SK-N-SH (cell line): ENCODE measurements around the gene PUSL1. TPM values are rescaled to one million over a fixed set of nuclear protein-coding genes. Genes with fewer than 3 reads are reported as not detected.

Source experiments
- CTCF ChIA-PET: fragments of 300-600, 350-600 bp; formaldehyde crosslinking; extraction: SDS; loops from one replicate; lab custom pipeline; 2021; lab: Yijun Ruan, JAX
- POLR2A ChIA-PET: fragments of 350-600 bp; sonication (Branson Sonifier 250); formaldehyde crosslinking; extraction: SDS; loops from one replicate; lab custom pipeline; 2020; ENCODE audit warnings: antibody characterized with exemption, inconsistent platforms; lab: Yijun Ruan, JAX
- DNase-seq: peaks from one replicate; pipeline ENCODE4 v3.0.0; 2012
- H2AFZ ChIP-seq: fragments of 200-600 bp; sonication (generic); 2 replicates; pipeline ENCODE4 v1.8.1; 2016; ENCODE audit warnings: antibody characterized with exemption, mild to moderate bottlenecking, low read depth
- H3F3A ChIP-seq: fragments of 200-600 bp; sonication (generic); replicated peaks from 2 replicates; pipeline ENCODE3; 2016; ENCODE audit warnings: antibody characterized with exemption, mild to moderate bottlenecking; ENCODE audit not compliant: insufficient read depth
- H3K27ac ChIP-seq, 2 experiments: fragments of 200-500 bp in 1 of 2; fragments of 200-600 bp in 1 of 2; sonication (Bioruptor generic) in 1 of 2; sonication (generic), shearing (Covaris generic) in 1 of 2; 2 replicates each; pipeline versions ENCODE4 v1.5.1 to v1.6.1; 2014 to 2016; ENCODE audit warnings: low read depth in 2 of 2, inconsistent platforms in 1 of 2, low read length in 1 of 2, mild to moderate bottlenecking in 1 of 2, mixed read lengths in 1 of 2
- H3K27me3 ChIP-seq: fragments of 200-600 bp; sonication (generic), shearing (Covaris generic); 2 replicates; pipeline ENCODE4 v1.6.1; 2016; ENCODE audit warnings: mixed run types; ENCODE audit not compliant: insufficient read depth
- H3K36me3 ChIP-seq, 2 experiments: fragments of 200-500 bp in 1 of 2; fragments of 200-600 bp in 1 of 2; sonication (Bioruptor generic) in 1 of 2; sonication (generic) in 1 of 2; replicated peaks in 1 of 2; 2 replicates each; pipeline versions ENCODE3 to v1.5.1; 2014 to 2016; ENCODE audit warnings: low read length in 1 of 2, mild to moderate bottlenecking in 1 of 2; ENCODE audit not compliant: insufficient read depth in 2 of 2, control insufficient read depth in 1 of 2
- H3K4me1 ChIP-seq, 2 experiments: fragments of 200-500 bp in 1 of 2; fragments of 200-600 bp in 1 of 2; sonication (Bioruptor generic) in 1 of 2; sonication (generic), shearing (Covaris generic) in 1 of 2; 2 replicates each; pipeline versions ENCODE4 v1.5.1 to v1.6.1; 2014 to 2016; ENCODE audit warnings: low read depth in 1 of 2, low read length in 1 of 2, mixed run types in 1 of 2; ENCODE audit not compliant: insufficient read depth in 2 of 2, control insufficient read depth in 1 of 2
- H3K4me2 ChIP-seq: fragments of 200-600 bp; sonication (generic), shearing (Covaris generic); 2 replicates; pipeline ENCODE4 v1.6.1; 2017; ENCODE audit warnings: mixed run types
- H3K4me3 ChIP-seq, 2 experiments: fragments of 200-500 bp in 1 of 2; fragments of 200-600 bp in 1 of 2; sonication (Bioruptor generic) in 1 of 2; sonication (generic), shearing (Covaris generic) in 1 of 2; 2 replicates each; pipeline versions ENCODE4 v1.5.1 to v1.8.1; 2014 to 2016; ENCODE audit warnings: low read depth in 2 of 2, inconsistent platforms in 1 of 2, low read length in 1 of 2, mild to moderate bottlenecking in 1 of 2, mixed read lengths in 1 of 2, moderate library complexity in 1 of 2
- H3K79me2 ChIP-seq: fragments of 200-600 bp; sonication (generic); 2 replicates; pipeline ENCODE4 v1.8.1; 2017; ENCODE audit warnings: mild to moderate bottlenecking; ENCODE audit not compliant: insufficient read depth
- H3K9ac ChIP-seq: fragments of 200-600 bp; sonication (generic); 2 replicates; pipeline ENCODE4 v1.6.1; 2017; ENCODE audit warnings: mixed run types
- H3K9me2 ChIP-seq: fragments of 200-600 bp; sonication (generic); 2 replicates; pipeline ENCODE4 v1.6.1; 2017; ENCODE audit warnings: mixed run types
- H3K9me3 ChIP-seq: fragments of 200-600 bp; sonication (generic); 2 replicates; pipeline ENCODE4 v1.6.1; 2017; ENCODE audit warnings: mixed run types, mild to moderate bottlenecking, moderate library complexity
- H4K20me1 ChIP-seq: fragments of 200-600 bp; sonication (generic); 2 replicates; pipeline ENCODE4 v1.6.1; 2017; ENCODE audit warnings: mild to moderate bottlenecking, mixed run types; ENCODE audit not compliant: insufficient read depth
- CTCF ChIP-seq: fragments of 200-600 bp; sonication (generic); IDR thresholded peaks from 2 replicates; pipeline ENCODE4 v1.6.1; 2017; ENCODE audit warnings: antibody characterized with exemption, mild to moderate bottlenecking, moderate library complexity
- ELF1 ChIP-seq: IDR thresholded peaks from 2 replicates; pipeline ENCODE4 v1.4.0; 2012
- EP300 ChIP-seq, 2 experiments: IDR thresholded peaks; 2 replicates each; pipeline versions ENCODE4 v1.4.0 to v1.6.1; 2012; ENCODE audit warnings: borderline replicate concordance in 1 of 2, low read depth in 1 of 2, low read length in 1 of 2
- FOXJ3 ChIP-seq: sonication (generic); formaldehyde crosslinking; IDR thresholded peaks from 2 replicates; pipeline ENCODE4 v1.5.1; 2020; ENCODE audit warnings: mild to moderate bottlenecking, missing genetic modification reagents
- MAX ChIP-seq: IDR thresholded peaks from 2 replicates; pipeline ENCODE4 v1.4.0; 2012; ENCODE audit warnings: low read depth
- POLR2AphosphoS5 ChIP-seq: IDR thresholded peaks from 2 replicates; pipeline ENCODE4 v1.6.1; 2012; ENCODE audit warnings: low read depth, low read length
- RAD21 ChIP-seq: IDR thresholded peaks from 2 replicates; pipeline ENCODE4 v1.6.1; 2012; ENCODE audit warnings: mild to moderate bottlenecking, low read length
- RFX5 ChIP-seq: IDR thresholded peaks from 2 replicates; pipeline ENCODE4 v1.6.1; 2012; ENCODE audit warnings: mild to moderate bottlenecking, improper control_type of control experiment, low read length
- SIN3A ChIP-seq: IDR thresholded peaks from 2 replicates; pipeline ENCODE4 v1.6.1; 2012; ENCODE audit warnings: low read depth, mild to moderate bottlenecking, low read length, moderate library complexity, borderline replicate concordance
- SMC3 ChIP-seq: IDR thresholded peaks from 2 replicates; pipeline ENCODE4 v1.6.1; 2012; ENCODE audit warnings: low read depth, low read length, improper control_type of control experiment
- TAF1 ChIP-seq: IDR thresholded peaks from 2 replicates; pipeline ENCODE4 v1.6.1; 2012; ENCODE audit warnings: low read depth, mild to moderate bottlenecking, low read length, moderate library complexity, borderline replicate concordance
- TCF12 ChIP-seq: IDR thresholded peaks from 2 replicates; pipeline ENCODE4 v1.4.0; 2012
- USF1 ChIP-seq: IDR thresholded peaks from 2 replicates; pipeline ENCODE4 v1.4.0; 2012; ENCODE audit warnings: low read depth, borderline replicate concordance
- YY1 ChIP-seq: IDR thresholded peaks from 2 replicates; pipeline ENCODE4 v1.4.0; 2012; ENCODE audit warnings: low read depth, mild to moderate bottlenecking
- WGBS: methylation state at CpG from one replicate; pipeline ENCODE4 v1.1.6; 2017; ENCODE audit warnings: low lambda C conversion rate; 5-methylcytosine and 5-hydroxymethylcytosine counted together
- polyA plus RNA-seq, 3 experiments: library from polyadenylated mRNA; depleted of rRNA; stranded (reverse); fragments of >200 nt; gene quantifications; 2 replicates each; pipeline ENCODE4 v1.2.3, GENCODE V29; 2012

PUSL1 gene
- polyA plus RNA-seq, 1 of the 3 experiments (the other 2 are of a cell fraction), result 19.0 TPM

- H3K27me3 ChIP-seq, result no peaks in the 10 kb centered on the region
- no peaks in the 10 kb centered on the region for H3K79me2 ChIP-seq
- ChIA-PET CTCF (interaction anchor here (0.6 to 7.3 kb wide), 34 partner anchors 7 to 308 kb away, joined by 3 to 131 read pairs (median 5); partner anchors contain the start of gene UBE2J2), POLR2A (interaction anchor here (1.0 to 1.5 kb wide), 4 partner anchors 9 to 168 kb away, joined by 3 to 4 read pairs (median 4); partner anchors contain the start of gene UBE2J2)
- no peak overlapping the region for H3K9ac ChIP-seq
- peaks cover 0 to 18% of the 10 kb centered on the region in 2 experiments for H3K36me3 ChIP-seq
- WGBS, result no CpG with 5 or more reads among the region's 28 CpGs
- peaks cover 0 to 6% of the 10 kb centered on the region in 2 experiments; a peak in 1 of 4 replicates for H3K4me1 ChIP-seq
- TF ChIP-seq YY1 (no peak), TCF12 (no peak), MAX (no peak), CTCF (no peak), TAF1 (no peak), RFX5 (no peak), EP300 (IDR thresholded peaks at IDR 0.05; ENCODE audit: borderline replicate concordance in 1 of 2, low read depth in 1 of 2, low read length in 1 of 2) (no peak), USF1 (no peak), ELF1 (no peak)
- H3K4me2 ChIP-seq, result no peak overlapping the region
- H3K9me3 ChIP-seq, result no peaks in the 10 kb centered on the region
- no peaks in the 10 kb centered on the region for H4K20me1 ChIP-seq
- DNase-seq, result no peak
- H3K27ac ChIP-seq, result no peak overlapping the region
- H3K4me3 ChIP-seq, result no peak overlapping the region
- no peaks in the 10 kb centered on the region for H3K9me2 ChIP-seq
- no peak overlapping the region for H2AFZ ChIP-seq
- no peaks in the 10 kb centered on the region for H3F3A ChIP-seq
Measured at GRCh38 chr1:1291023-1291528, 17.3 kb upstream of the PUSL1 start.

- no peaks in the 10 kb centered on the region for H4K20me1 ChIP-seq
- H3K9ac ChIP-seq, result no peak overlapping the region
- no peaks in the 10 kb centered on the region for H3K27me3 ChIP-seq
- no peaks in the 10 kb centered on the region for H3K9me2 ChIP-seq
- H3K9me3 ChIP-seq, result no peaks in the 10 kb centered on the region
- no peaks in the 10 kb centered on the region for H3K79me2 ChIP-seq
- DNase-seq, result peak; percentile 84
- H3K27ac ChIP-seq, result no peak overlapping the region
- no peak overlapping the region for H3K4me3 ChIP-seq
- peak; percentile 63 for TF ChIP-seq SMC3
- TF ChIP-seq SIN3A, result no peak
- TF ChIP-seq FOXJ3, result no peak
- peak; percentile 70 for TF ChIP-seq RAD21
- TF ChIP-seq CTCF, result peak; percentile 57
- TF ChIP-seq POLR2AphosphoS5, result peak; percentile 16
- TF ChIP-seq MAX, result no peak
- no peak overlapping the region for H2AFZ ChIP-seq
- H3K4me1 ChIP-seq, result peaks cover 0 to 6% of the 10 kb centered on the region in 2 experiments; a peak in 1 of 4 replicates
- peaks cover 0 to 18% of the 10 kb centered on the region in 2 experiments for H3K36me3 ChIP-seq
- ChIA-PET CTCF (interaction anchor here (0.6 to 7.3 kb wide), 35 partner anchors 8 to 350 kb away, joined by 3 to 131 read pairs (median 5); partner anchors contain the start of genes PERM1 and UBE2J2), POLR2A (interaction anchor here (1.0 to 1.5 kb wide), 4 partner anchors 10 to 18 kb away, joined by 3 to 4 read pairs (median 4); partner anchors contain the start of gene UBE2J2)
- WGBS, result 66% methylated on average over 21 of the region's 45 CpGs
- H3K4me2 ChIP-seq, result no peak overlapping the region
- H3F3A ChIP-seq, result no peaks in the 10 kb centered on the region
Measured at GRCh38 chr1:1291548-1292441, 16.6 kb upstream of the PUSL1 start.
